IPS-NIHi7 (cell line): ENCODE measurements around the gene COL18A1.

ENCODE experiments used
- DNase-seq: peaks from one replicate; pipeline ENCODE4 v3.0.0; 2012; ENCODE audit warnings: mixed read lengths; ENCODE audit errors: extremely low spot score

COL18A1 gene

GRCh38 chr21:45479691-45480675, 75.0 kb downstream of the COL18A1 start:
- no peak for DNase-seq

- DNase-seq: no peak
Measured at GRCh38 chr21:45480701-45481500, 75.9 kb downstream of the COL18A1 start.

- no peak for DNase-seq
Measured at GRCh38 chr21:45481566-45481965, 76.6 kb downstream of the COL18A1 start.

GRCh38 chr21:45481977-45482898, 77.3 kb downstream of the COL18A1 start:
- no peak for DNase-seq

GRCh38 chr21:45482899-45483821, 78.2 kb downstream of the COL18A1 start:
- DNase-seq: no peak

- DNase-seq: no peak
Measured at GRCh38 chr21:45484318-45484717, 79.4 kb downstream of the COL18A1 start.

GRCh38 chr21:45485686-45486442, 80.9 kb downstream of the COL18A1 start:
- no peak for DNase-seq

- DNase-seq: no peak
Measured at GRCh38 chr21:45486443-45487160, 81.6 kb downstream of the COL18A1 start.

GRCh38 chr21:45487161-45487806, 82.3 kb downstream of the COL18A1 start:
- no peak for DNase-seq

GRCh38 chr21:45487891-45488600, 83.1 kb downstream of the COL18A1 start:
- DNase-seq: no peak

- peak; percentile 40 for DNase-seq
Measured at GRCh38 chr21:45488931-45489721, 84.2 kb downstream of the COL18A1 start.

- DNase-seq: no peak
Measured at GRCh38 chr21:45489722-45489982, 84.7 kb downstream of the COL18A1 start.

- no peak for DNase-seq
Measured at GRCh38 chr21:45490049-45490731, 85.2 kb downstream of the COL18A1 start.

GRCh38 chr21:45491056-45491455, 86.1 kb downstream of the COL18A1 start:
- DNase-seq: no peak

GRCh38 chr21:45491623-45492022, 86.7 kb downstream of the COL18A1 start:
- no peak for DNase-seq

GRCh38 chr21:45492765-45493164, 87.8 kb downstream of the COL18A1 start:
- DNase-seq: no peak
